ENCODE measurements around the gene ANKDD1A. TPM values are rescaled to one million over a fixed set of nuclear protein-coding genes. Genes with fewer than 3 reads are reported as not detected.

The ANKDD1A gene
- total RNA-seq, 1 donor from 2014 or later, result 3.5 TPM

DNA sequence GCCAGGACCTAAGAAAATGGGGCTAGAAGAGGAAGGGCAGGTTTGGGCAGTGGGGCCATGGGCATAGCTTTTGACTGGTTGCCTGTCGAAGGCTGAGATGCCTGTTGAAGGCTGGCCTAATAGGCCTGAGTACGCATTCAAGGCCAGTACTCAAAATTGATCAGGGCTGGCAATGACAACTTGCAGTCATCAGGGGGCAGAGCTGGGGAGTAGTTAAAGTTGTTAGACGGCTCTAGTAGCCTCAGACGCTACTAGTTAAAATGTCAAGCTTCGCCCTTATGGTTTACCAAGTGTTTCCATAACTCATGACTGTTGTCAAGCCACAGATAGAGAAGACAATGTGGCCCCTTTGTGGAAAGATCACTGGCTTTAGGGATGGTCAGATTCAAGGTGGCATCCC lies 49.3 kb downstream of the ANKDD1A start:
- no peak for DNase-seq (ENCODE audit: low spot score)

DNA sequence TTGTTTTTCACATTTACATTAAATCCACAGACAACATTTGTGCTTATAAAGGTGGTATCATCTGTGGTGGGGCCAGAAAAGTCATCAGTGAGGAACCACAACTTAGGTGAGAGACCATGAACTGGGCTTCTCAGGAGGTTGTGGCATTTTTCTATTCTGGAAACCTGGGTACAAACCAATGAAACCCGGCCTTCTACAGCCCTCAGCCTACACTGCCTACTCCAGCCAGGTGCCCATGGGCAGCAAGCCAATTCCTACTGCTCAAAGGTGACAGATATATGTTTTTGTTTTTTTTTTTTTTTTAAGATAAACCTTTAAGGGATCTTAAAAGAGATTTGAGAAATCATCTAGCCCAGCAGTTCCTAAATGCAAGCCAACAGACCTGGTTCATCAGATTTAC lies 57.7 kb downstream of the ANKDD1A start:
- DNase-seq (ENCODE audit: low spot score), result no peak

DNA sequence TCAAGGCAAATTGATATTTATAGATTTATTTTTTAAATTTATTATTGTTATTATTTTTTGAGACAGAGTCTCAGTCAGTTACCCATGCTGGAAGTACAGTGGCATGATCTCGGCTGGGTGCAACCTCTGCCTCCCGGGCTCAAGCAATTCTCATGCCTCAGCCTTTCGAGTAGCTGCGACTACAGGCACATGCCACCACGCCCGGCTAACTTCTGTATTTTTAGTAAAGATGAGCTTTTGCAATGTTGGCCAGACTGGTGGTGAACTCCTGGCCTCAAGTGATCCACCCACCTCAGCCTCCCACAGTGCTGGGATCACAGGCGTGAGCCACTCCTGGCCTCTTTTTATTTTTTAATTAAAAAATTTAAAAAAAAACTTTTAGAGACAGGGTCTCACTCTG lies 59.0 kb downstream of the ANKDD1A start:
- no peak for DNase-seq (ENCODE audit: low spot score)

DNA sequence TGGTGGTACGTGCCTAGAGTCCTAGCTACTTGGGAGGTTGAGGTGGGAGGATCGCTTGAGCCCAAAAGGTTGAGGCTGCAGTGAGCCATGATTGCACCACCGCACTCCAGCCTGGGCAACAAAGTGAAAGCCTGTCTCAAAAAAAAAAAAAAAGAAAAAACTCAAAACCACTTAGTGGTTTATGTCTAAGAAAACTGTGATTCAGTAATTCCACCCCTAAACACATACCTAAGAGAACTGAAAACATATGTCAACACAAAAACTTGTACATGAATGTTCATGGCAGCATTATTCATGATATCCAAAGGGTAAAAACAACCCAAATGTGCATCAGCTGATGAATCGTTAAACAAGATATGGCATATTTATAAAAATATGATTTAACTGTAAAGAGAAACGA lies 63.7 kb downstream of the ANKDD1A start:
- no peak for DNase-seq (ENCODE audit: low spot score)

DNA sequence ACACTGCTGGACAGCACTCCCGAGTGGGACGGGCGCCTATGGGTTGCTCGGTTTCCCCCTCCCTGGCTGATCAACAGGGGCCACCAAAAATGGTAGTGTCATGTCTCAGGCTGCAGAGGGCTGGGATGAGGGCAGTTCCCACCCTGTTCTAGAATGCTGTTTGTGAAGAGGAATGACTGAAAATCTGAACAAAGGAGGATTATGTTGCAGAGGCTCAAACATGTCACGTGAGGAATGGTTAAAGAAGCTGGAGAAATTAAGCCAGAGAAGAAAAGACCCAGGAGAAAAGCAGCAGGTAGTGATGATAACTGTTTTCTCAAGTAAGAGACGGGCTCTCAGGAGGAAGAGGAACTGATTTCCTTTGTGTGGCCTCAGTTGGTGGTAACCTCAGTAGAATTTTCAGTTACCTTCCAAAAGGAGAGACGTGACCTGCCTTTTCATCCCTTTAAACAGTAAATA lies 67.6 kb downstream of the ANKDD1A start:
- no peak for DNase-seq (ENCODE audit: low spot score)

DNA sequence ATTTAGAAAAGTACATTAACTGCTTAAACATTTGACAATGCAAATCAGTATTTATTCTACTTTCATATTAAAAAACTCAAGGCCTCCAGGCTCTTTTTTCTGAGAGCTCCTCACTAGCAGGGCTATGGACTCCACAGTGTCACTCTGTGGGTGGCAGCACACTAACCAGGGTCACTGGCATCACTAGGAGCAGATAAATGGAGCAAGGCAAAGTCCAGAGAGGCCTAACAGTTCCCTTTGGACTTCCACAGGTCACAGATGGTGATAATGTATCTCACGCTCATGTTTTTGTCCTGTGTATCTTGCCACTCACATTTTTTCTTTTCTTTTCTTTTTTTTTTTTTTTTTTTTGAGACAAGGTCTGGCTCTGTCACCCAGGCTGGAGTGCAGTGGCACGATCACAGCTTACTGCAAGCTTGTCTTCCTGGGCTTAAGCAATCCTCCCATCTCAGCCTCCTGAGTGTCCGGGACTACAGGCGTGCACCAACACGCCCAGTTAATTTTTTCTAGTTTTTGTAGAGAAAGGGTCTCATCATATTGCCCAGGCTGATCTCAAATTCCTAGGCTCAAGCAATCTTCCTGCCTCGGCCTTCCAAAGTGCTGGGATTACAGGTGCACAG lies 70.2 kb downstream of the ANKDD1A start:
- DNase-seq (ENCODE audit: low spot score), result no peak

DNA sequence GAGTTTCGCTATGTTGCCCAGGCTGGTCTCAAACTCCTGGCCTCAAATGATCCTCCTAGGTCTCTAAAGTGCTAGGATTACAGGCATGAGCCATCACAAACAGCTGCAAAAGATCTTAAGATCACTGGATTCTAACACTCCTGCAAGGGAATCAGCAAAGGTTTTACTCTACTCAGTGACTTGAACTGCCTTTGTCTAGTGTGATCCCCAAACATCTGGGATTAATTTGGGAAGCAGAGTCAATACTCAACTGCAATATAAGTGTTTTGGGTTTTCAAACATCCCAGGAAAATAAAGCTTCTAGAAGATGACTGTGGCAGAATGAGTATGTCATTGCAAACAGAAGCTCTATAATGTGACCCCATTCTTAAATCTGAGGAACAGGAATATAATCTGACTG lies 70.8 kb downstream of the ANKDD1A start:
- DNase-seq (ENCODE audit: low spot score), result no peak

DNA sequence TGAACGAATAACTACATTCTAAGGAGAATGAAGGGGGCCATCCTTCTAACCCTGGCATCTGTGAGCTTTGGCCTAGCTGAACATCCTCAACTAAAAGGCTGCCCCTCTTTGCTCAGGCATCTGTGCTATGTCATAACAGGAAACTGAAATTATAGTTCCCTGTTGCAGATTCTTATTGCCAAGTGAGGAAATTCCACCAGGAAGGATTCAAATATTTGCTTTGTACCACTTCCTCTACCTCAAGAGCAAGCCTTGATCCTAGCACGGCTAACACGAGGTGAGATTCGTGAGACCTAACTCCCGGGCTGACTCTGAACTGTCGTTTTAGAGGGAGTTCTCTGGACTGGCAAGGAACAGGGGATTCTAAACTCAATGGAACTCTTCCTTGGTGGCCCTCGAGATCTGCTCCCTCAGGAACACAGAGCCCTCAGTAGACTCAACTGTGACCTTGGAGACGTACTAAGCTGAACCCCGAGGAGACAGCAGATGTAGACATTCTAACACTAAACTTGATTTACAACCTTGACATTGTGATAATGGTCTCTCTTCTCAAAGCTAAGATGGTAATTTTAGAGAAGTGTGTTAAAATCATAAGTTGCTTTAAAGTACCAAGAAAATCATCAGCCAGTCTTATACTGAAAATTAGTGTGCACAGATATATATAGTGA lies 73.8 kb downstream of the ANKDD1A start:
- no peak for DNase-seq (ENCODE audit: low spot score)

DNA sequence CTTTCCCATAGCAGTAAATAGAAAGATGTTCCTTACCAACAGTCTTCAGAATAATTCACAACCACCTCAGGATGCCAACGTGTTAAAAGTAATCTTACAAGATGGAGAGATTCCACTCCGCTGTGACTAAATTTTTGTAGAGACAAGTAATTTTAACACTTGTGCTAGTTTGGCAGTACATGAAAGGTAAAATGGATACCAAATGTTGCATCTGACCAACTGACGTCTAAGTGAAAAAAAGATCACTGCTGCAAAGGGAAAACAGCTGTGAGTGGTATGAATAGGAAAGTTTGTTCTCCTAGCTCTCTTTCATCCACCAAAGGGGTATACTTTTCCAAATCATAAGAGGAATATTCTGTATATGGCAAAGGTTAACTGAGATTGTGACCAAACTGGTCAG lies 75.4 kb downstream of the ANKDD1A start:
- DNase-seq (ENCODE audit: low spot score), result no peak

DNA sequence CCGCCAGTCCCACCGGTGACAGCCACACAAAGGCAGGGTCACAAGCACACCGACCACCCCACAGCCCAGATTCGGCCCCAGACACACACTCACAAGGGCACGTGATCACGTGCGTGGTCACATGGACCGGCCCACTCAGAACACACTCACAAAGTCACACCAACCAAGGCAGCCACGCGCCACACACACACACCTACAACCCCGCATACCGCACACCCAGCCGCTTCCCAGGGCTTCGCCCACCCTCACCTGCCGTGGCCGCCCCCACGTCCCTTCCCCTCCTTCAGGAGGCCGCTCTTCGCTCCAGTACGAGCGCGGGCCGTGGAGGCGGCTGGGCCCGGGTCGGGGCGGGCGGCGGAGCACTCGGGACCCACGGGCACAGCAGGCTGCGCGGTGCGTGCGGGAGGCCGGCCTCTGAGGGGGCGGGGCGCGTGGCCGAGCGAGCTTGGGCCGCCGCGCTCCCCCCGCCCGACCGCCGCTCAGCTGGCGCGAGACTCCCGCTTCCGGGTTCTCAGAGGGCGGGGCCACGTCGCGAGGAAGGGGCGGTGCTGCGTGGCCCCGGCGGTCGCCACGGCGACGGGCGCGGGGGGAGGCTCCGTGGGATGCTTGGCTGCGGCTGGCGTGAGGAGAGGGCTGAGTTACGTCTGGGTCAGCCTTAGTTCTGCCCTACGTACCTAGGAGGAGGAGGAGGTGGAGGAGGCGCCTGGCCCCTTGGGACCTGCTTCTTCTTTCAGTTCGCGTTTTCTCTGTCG lies 77.9 kb downstream of the ANKDD1A start, which contains the start of gene SPG21:
Gene SPG21 (minus strand): TSS at position 499 of the 752 bp plus-strand sequence. CDS start 6,345 bp downstream, outside the sequence.
- DNase-seq (ENCODE audit: low spot score), result peak; percentile 93

DNA sequence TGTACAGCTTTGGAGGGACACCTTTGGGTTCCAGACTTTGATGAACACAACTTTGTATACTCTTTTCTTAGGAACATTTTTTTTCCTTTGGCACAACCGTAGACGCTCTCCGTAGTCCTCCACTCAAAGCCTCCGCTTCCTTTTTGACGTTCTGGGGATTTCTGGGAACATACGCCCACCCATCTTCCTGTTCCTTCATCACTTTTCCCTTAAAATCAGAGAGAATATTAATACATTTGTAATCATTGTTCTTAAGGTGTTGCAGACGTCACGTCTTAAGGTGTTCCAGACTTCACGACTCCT lies 78.4 kb downstream of the ANKDD1A start:
- no peak for DNase-seq (ENCODE audit: low spot score)

DNA sequence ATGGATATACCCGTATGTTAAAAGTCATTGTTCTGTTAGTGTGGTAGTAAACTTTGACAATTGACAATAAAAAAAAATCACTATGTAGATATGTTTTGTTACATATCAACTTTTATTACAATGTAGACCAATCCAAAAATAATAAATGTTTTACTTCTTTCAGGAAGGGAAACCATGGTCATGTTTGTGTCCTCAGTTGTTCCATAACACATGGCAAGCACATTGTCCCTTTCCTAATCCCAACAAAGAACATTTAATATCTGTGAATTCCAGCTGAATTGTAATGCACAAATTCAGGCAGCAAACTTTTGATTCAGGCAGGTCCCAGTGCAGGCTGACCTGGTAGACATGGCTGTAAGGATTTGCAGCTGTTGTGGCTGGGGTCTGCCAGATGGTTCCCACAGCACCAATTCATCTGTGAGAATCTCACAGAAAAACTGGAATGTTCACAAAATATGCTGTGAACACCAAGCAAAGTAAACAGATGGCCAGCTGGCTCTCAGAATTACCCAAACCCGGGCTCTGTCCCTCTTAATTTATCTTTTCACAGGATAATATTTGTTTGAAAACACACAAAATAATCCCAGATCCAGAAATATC lies 79.9 kb downstream of the ANKDD1A start:
- no peak for DNase-seq (ENCODE audit: low spot score)

DNA sequence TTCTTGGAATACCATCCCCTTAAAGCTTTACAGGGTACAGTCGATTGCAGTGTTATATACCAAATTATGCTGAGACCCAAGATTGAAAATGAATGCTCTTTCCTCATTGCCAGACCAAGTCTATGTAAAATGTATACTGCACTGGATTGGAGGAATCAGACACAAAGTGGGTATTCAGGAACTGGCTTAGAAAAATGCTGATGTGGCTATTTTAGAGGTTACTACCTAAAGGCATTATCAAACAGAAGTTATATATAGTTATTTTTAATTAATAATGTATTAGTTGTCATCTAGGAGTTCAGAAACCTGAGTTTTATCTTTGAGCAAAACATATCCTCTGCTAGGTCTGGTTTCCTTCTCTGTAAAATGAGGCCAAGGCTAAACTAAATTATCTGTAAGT lies 81.6 kb downstream of the ANKDD1A start:
- no peak for DNase-seq (ENCODE audit: low spot score)

DNA sequence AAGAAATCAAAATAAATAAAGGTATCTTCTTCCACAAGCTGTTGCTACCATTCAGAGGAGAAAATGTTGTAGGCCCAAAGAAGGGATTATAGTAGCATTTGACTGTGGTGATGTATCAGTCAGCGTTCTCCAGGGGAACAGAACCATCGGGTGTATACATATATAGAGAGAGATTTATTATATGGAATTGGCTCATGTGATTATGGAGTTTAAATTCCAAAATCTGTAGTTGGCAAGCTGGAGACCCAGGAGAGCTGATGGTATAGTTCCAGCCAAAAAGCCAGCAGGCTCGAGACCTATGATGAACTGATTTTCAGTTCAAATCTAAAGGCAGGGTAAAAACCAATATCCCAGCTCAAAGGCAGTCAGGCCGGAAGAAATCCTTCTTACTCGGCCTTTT lies 85.4 kb downstream of the ANKDD1A start:
- DNase-seq (ENCODE audit: low spot score), result no peak

DNA sequence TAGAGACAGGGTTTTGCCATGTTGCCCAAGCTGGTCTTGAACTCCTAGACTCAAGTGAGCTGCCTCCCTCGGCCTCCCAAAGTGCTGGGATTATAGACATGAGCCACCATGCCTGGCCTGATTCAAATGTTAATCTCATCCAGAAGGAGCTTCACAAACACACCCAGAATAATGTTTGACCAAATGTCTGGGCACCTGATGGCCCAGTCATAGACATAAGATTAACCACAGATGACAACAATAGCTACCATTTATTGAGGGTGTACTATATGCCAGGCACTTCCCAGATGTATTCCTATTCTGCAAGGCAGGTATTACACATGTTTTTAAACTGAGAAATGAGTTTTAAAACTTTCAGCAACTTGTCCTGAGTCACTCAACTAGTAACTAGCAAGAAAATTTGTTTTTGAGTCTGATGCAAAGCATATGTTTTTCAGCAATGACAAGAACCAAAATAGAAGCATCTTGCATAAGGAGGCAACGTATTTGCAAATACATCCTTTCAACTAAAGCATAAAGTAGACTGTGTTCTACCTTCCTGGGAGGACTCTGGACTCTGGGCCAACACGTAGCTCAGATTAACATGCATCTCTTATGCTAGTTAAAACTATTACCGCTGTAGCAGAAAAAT lies 86.2 kb downstream of the ANKDD1A start:
- no peak for DNase-seq (ENCODE audit: low spot score)

DNA sequence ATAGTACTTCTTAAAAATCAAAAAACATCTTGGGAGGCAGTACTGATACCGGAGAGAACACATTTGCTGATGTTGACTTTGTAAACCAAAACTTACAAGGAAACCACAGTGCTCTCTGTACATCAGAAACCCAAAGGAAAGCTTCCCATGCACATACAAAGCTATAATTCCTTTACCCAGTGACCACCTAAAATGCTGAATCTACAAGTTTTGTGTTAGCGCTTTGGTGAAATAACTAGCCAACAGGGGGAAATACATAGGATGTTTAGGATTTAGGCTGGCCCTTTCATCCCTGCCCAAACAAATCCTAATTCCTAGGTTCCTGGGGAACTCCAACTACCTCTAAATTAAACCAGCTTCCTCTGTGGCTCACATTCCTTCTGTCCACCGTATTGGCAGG lies 93.3 kb downstream of the ANKDD1A start:
- no peak for DNase-seq (ENCODE audit: low spot score)

DNA sequence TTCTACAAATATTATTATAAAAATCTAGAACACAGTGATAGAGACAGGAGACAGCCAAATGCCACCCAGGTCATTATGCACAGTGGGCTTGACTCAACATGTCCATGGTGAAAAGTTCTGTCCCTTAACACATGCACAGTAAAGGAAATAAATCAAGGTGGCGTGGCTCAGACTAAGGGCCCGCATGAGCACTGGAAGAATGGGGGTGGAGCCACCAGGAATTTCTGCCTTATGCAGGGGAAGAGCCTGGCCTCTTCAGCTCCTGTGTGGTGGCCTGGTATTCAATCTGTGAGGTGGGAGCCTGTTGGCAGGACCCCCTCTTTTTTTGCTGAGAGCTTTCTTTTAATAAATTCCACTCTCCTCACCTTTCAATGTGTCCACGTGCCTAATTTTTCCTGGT lies 95.2 kb downstream of the ANKDD1A start:
- DNase-seq (ENCODE audit: low spot score), result no peak

Other genes starting within 250 kb of the ANKDD1A start
- gene RBPMS2, start 136.3 kb upstream of the ANKDD1A start, total RNA-seq, result 41.3 TPM
- gene PIF1, start 86.3 kb upstream of the ANKDD1A start, total RNA-seq, result 6.0 TPM
- gene PLEKHO2, start 70.0 kb upstream of the ANKDD1A start, total RNA-seq, result 31.5 TPM
- gene SPG21, start 78.0 kb downstream of the ANKDD1A start, total RNA-seq, result 76.1 TPM
- 13.2 TPM for gene MTFMT, start 117.7 kb downstream of the ANKDD1A start, total RNA-seq
- gene SLC51B, start 133.5 kb downstream of the ANKDD1A start, total RNA-seq, result 0.37 TPM
- 17.5 TPM for gene RASL12, start 156.1 kb downstream of the ANKDD1A start, total RNA-seq
- not detected for gene KBTBD13, start 164.8 kb downstream of the ANKDD1A start, total RNA-seq
- 5.6 TPM for gene UBAP1L, start 203.3 kb downstream of the ANKDD1A start, total RNA-seq
- gene PDCD7, start 221.9 kb downstream of the ANKDD1A start, total RNA-seq, result 22.0 TPM

All from mucosa of gallbladder (tissue), 1 donor.